ENCODE measurements around the gene CDH18.

The CDH18 gene

DNA sequence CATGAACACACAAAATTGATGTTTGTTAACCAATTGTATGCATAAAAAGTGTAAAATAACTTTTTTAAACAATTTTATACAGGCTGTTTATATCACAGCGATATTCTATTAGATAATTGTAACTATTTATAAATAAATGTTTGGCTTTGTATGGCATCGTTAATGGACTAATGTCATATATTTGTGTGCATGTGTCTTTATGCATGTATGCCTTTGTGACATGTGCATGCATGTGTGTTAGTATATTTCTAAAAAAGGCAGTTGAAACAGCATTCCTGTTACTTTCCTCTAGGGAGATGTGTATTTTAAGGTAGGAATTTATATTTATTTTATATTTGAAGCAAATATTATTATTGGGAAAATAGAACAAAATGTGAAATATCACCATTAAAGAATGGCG, 268.9 kb downstream of the CDH18 start:
- TF ChIP-seq, protein P1, sequence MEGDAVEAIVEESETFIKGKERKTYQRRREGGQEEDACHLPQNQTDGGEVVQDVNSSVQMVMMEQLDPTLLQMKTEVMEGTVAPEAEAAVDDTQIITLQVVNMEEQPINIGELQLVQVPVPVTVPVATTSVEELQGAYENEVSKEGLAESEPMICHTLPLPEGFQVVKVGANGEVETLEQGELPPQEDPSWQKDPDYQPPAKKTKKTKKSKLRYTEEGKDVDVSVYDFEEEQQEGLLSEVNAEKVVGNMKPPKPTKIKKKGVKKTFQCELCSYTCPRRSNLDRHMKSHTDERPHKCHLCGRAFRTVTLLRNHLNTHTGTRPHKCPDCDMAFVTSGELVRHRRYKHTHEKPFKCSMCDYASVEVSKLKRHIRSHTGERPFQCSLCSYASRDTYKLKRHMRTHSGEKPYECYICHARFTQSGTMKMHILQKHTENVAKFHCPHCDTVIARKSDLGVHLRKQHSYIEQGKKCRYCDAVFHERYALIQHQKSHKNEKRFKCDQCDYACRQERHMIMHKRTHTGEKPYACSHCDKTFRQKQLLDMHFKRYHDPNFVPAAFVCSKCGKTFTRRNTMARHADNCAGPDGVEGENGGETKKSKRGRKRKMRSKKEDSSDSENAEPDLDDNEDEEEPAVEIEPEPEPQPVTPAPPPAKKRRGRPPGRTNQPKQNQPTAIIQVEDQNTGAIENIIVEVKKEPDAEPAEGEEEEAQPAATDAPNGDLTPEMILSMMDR (IDR thresholded peaks at IDR 0.05; ENCODE audit: low read length, missing control alignments) = no peak
- no peak overlapping the region for H3K4me3 ChIP-seq (replicated peaks; ENCODE audit: low read depth, low read length)
- DNase-seq (ENCODE audit: low read depth) = no peak

DNA sequence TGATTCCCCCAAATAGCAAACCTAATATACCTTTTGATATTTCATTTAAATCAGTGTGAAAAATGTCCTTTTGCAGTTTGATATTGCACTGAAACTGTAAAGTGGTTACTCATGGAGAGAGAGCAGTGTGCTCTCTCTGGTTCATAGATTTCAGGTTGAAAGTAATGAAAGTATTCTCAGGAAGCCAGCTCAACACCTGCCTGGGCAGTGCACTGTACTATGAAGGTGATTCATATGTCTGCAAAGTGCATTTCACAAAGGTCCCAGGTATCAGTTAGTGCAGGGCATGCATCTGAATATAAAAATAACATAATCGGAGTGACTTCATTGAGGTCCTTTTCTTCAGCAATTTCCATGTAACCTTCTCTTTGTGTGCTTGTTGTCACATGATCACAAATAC, 274.3 kb downstream of the CDH18 start:
- no peak for DNase-seq (ENCODE audit: low read depth)
- H3K4me3 ChIP-seq (replicated peaks; ENCODE audit: low read depth, low read length) = no peak overlapping the region
- TF ChIP-seq, protein P1 (IDR thresholded peaks at IDR 0.05; ENCODE audit: low read length, missing control alignments) = no peak

DNA sequence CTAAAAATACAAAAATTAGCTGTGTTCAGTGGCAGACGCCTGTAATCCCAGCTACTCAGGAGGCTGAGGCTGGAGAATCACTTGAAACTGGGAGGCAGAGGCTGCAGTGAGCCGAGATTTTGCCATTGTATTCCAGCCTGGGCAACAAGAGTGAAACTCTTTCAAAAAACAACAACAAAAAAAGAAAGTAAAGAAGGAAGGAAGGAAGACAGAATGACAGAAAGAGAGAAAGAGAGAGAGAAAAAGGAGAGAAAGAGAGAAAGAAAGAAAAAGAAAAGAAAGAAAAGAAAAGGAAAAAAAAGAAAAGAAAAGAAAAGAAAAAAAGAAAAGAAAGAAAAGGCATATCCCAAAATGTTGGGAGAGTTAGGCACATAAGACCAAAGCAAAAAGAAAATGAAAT, 278.6 kb downstream of the CDH18 start:
- H3K4me3 ChIP-seq (replicated peaks; ENCODE audit: low read depth, low read length) = no peak overlapping the region
- TF ChIP-seq, protein P1 (IDR thresholded peaks at IDR 0.05; ENCODE audit: low read length, missing control alignments) = no peak
- DNase-seq (ENCODE audit: low read depth) = no peak

DNA sequence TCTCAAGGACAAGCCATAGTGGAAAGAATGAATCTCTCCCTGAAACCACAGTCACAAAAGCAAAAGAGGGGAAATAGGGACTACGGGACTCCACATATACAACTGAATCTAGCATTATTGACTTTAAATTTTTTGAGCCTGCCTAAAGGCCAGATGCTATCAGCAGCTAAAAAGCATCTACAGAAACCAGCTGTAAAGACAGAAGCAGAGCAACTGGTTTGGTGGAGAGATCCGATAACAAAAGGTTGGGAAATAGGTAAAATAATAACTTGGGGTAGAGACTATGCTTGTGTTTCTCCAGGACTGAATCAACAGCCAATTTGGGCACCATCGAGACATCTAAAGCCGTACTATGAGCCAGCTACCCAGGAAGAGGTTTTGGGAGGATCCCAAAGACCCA, 281.2 kb downstream of the CDH18 start:
- H3K4me3 ChIP-seq (replicated peaks; ENCODE audit: low read depth, low read length) = no peak overlapping the region
- TF ChIP-seq, protein P1 (IDR thresholded peaks at IDR 0.05; ENCODE audit: low read length, missing control alignments) = no peak

DNA sequence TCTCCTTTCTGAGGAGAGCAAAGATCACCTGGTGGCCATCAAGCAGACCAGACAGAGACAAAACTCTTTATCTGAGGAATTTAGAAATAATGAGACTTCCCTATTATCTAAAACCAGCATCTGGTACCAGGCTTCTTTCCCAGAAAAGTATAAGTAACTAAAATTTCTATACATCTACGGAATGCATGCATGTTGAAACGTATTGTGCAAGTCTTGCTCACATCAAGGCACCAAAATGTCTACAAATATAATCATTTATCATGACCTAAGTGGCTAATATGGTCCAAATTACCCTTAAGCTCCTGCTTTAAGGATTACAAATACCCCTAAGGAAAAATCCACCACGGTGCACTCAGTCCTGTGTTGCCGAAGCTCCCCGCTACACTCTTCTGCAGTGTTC, 286.3 kb downstream of the CDH18 start:
- TF ChIP-seq, protein P1 (IDR thresholded peaks at IDR 0.05; ENCODE audit: low read length, missing control alignments) = no peak
- no peak overlapping the region for H3K4me3 ChIP-seq (replicated peaks; ENCODE audit: low read depth, low read length)
- no peak for DNase-seq (ENCODE audit: low read depth)

More for the DNA sequence above, 281.2 kb downstream of the CDH18 start:
- DNase-seq (ENCODE audit: low read depth) = no peak

DNA sequence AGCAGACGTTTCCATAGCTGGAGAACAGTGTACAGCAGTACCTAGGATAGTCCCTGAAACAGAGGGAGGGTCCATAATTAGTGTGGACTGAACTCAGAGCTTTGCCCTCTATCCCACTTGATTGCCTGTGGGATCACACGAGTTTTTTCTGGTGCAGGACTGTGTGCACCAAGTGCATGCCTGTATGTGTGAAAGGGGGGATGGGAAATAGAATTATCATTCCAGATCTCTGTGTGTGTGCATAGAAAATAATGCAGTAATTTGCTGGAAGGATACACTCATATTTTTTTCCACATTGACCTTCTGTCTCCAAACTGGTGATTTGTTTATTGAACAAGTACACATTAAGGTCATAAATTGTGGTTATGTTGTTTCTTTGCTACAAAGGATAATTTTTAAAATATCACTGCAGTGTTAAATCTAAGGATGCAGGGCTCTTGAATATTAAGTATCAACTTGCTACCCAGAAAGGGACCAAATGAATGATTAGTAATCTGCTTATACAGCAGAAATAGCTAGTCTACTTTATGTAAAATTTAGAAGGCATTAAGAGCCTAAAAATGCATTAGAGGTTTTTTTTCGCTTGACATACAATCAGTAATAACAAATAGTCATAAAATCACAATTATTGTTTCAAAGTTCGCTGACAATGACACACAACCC, 292.9 kb downstream of the CDH18 start:
- TF ChIP-seq, protein P1 (IDR thresholded peaks at IDR 0.05; ENCODE audit: low read length, missing control alignments) = no peak
- H3K4me3 ChIP-seq (replicated peaks; ENCODE audit: low read depth, low read length) = no peak overlapping the region
- DNase-seq (ENCODE audit: low read depth) = no peak

DNA sequence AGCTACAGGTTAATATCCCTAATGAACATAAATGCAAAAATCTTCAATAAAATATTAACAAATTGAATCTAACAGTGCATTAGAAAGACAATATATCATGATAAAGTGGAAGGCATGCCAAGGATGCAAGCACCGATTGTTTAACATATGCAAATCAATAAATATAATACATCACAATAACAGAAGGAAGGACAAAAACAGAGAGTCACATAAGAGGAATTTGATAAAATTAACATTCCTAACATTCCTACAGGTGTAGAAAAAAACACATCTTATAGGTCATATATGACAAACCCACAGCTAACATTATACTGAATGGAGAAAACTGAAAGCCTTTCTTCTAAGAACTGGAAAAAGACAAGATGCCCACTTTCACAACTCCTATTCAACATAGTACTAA, 297.0 kb downstream of the CDH18 start:
- TF ChIP-seq, protein P1 (IDR thresholded peaks at IDR 0.05; ENCODE audit: low read length, missing control alignments) = no peak
- DNase-seq (ENCODE audit: low read depth) = no peak
- H3K4me3 ChIP-seq (replicated peaks; ENCODE audit: low read depth, low read length) = no peak overlapping the region
